Keratinocyte (primary cell): ENCODE measurements around the gene NXN. TPM values are rescaled to one million over a fixed set of nuclear protein-coding genes. Genes with fewer than 3 reads are reported as not detected.

Source experiments
- DNase-seq: peaks from one replicate; pipeline ENCODE4 v3.0.0-alpha.2; 2011; ENCODE audit warnings: low read depth, missing footprints, low spot score
- FAIRE-seq: peaks from 2 replicates; lab custom pipeline; 2011; peaks lifted over from hg19 to GRCh38; lab: Jason Lieb, UNC
- H2AFZ ChIP-seq: 2 replicates; pipeline ENCODE4 v1.6.0; 2012; ENCODE audit warnings: low read length, control low read depth, inconsistent platforms; ENCODE audit not compliant: control insufficient read depth
- H3K27ac ChIP-seq: 2 replicates; pipeline ENCODE4 v1.5.1; 2011; ENCODE audit warnings: low read length; ENCODE audit not compliant: control insufficient read depth, insufficient read depth
- H3K27me3 ChIP-seq: 3 replicates; pipeline ENCODE4 v1.6.0; 2011; ENCODE audit warnings: low read length; ENCODE audit not compliant: control insufficient read depth, insufficient read depth; ENCODE audit errors: extremely low read depth
- H3K36me3 ChIP-seq, 2 experiments: 2 replicates in 1 of 2; 3 replicates in 1 of 2; pipeline ENCODE4 v1.5.1; 2011; ENCODE audit warnings: low read length in 2 of 2, mild to moderate bottlenecking in 1 of 2; ENCODE audit not compliant: control insufficient read depth in 2 of 2, insufficient read depth in 2 of 2; ENCODE audit errors: extremely low read depth in 1 of 2
- H3K4me1 ChIP-seq: 3 replicates; pipeline ENCODE4 v1.5.1; 2011; ENCODE audit warnings: low read length; ENCODE audit not compliant: control insufficient read depth, insufficient read depth; ENCODE audit errors: extremely low read depth
- H3K4me2 ChIP-seq: 3 replicates; pipeline ENCODE4 v1.6.0; 2011; ENCODE audit warnings: low read depth, low read length; ENCODE audit not compliant: control insufficient read depth, insufficient read depth; ENCODE audit errors: extremely low read depth
- H3K4me3 ChIP-seq, 3 experiments: fragments of 200-600 bp in 1 of 3; sonication (generic) in 1 of 3; 2 replicates in 2 of 3; 3 replicates in 1 of 3; pipeline ENCODE4 v1.5.1; 2011 to 2016; ENCODE audit warnings: low read length in 3 of 3, mild to moderate bottlenecking in 3 of 3, control low read depth in 2 of 3, inconsistent platforms in 1 of 3, low read depth in 1 of 3, mixed read lengths in 1 of 3, mixed run types in 1 of 3, moderate library complexity in 1 of 3; ENCODE audit not compliant: control insufficient read depth in 2 of 3, insufficient read depth in 2 of 3; ENCODE audit errors: extremely low read depth in 1 of 3
- H3K79me2 ChIP-seq: 2 replicates; pipeline ENCODE4 v1.6.0; 2012; ENCODE audit warnings: low read length; ENCODE audit not compliant: control insufficient read depth, insufficient read depth
- H3K9ac ChIP-seq: 3 replicates; pipeline ENCODE4 v1.6.0; 2011; ENCODE audit warnings: low read length; ENCODE audit not compliant: control insufficient read depth, insufficient read depth; ENCODE audit errors: extremely low read depth
- H3K9me1 ChIP-seq: 3 replicates; pipeline ENCODE4 v1.6.0; 2011; ENCODE audit warnings: low read length; ENCODE audit not compliant: control insufficient read depth, insufficient read depth; ENCODE audit errors: extremely low read depth
- H3K9me3 ChIP-seq: 2 replicates; pipeline ENCODE4 v1.5.1; 2012; ENCODE audit warnings: low read depth, low read length; ENCODE audit not compliant: control insufficient read depth
- H4K20me1 ChIP-seq: 3 replicates; pipeline ENCODE4 v1.6.0; 2011; ENCODE audit warnings: low read length; ENCODE audit not compliant: control insufficient read depth, insufficient read depth; ENCODE audit errors: extremely low read depth
- EZH2 ChIP-seq: IDR thresholded peaks from one replicate; pipeline ENCODE4 v1.6.1; 2012; ENCODE audit warnings: inconsistent platforms, mild to moderate bottlenecking, low read length, moderate library complexity
- dilution Hi-C: fragments of 300-500 bp; cut with MboI; formaldehyde crosslinking; loops from one replicate; pipeline ENCODE4 v1.7.0; 2020; ENCODE audit warnings: low sequenced_read_pairs; ENCODE audit not compliant: extremely low pct_ligation_motif_present
- polyA plus RNA-seq, 5 experiments: library from polyadenylated mRNA; depleted of rRNA in 3 of 5; stranded (reverse) in 3 of 5; stranded (forward) in 1 of 5; unstranded in 1 of 5; fragments of >200 nt; gene quantifications; 1 replicate in 1 of 5; 2 replicates in 3 of 5; 3 replicates in 1 of 5; pipeline versions ENCODE4 v1.2.1 to v1.2.3, GENCODE V29; 2011 to 2012; ENCODE audit warnings: missing spikeins in 2 of 5, low read depth in 1 of 5, low replicate concordance in 1 of 5
- TF ChIP-seq, protein P1 (sequence below), 3 experiments: IDR thresholded peaks in 1 of 3; conservative IDR thresholded peaks in 1 of 3; optimal IDR thresholded peaks in 1 of 3; 2 replicates in 2 of 3; 3 replicates in 1 of 3; pipeline versions ENCODE3 to v1.5.1; 2011; ENCODE audit warnings: low read length in 3 of 3, mild to moderate bottlenecking in 3 of 3, moderate library complexity in 2 of 3, control low read depth in 1 of 3, inconsistent platforms in 1 of 3; ENCODE audit not compliant: insufficient read depth in 2 of 3; ENCODE audit errors: extremely low read depth in 1 of 3

NXN gene
- polyA plus RNA-seq, 1 donor (not counting 4 experiments of a cell fraction or from before 2014, with no cell fraction given) = 94.4 TPM

DNA sequence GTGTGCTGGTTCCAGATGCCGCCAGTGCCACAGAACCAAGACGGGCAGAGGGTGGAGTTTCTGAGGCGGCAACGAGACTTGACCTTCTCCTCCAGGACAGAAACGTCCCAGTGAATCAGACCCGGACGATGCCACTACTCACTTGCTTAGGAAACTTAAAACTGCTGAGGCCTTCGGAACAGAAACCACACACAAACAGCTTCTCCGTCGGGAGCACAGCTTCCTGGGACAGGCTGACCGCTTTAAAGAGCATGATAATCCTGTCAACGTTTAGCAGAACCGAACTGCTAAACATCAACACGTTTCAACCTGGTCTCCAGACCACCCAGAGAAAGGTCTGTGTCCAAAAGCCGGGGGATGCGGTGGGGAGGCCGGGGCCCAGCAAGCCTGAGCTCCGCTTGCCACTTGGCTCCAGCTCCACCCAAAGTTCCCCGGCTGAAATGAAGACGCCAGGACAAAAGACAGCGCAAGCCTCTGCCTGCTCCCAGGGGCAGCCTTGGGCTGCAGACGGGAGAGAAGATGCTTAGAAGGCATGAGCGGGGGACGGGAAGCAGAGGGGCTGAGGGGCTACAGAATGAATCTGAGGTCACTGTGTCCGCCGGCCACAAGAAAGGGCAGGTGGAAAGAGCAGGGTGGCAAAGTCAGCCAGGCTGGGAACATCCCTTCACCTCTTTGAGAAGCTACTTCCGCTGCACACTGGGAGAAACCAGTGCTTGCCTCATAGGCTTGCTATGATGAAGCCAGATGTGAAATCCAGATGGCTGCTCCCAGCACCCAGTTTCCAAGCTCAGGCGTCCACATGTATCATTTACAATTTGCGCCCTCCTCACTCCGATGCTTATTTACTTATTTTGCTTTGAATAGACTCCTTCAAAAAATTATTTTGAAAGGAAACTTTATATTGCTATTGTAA is 128.5 kb downstream of the NXN start:
- H3K4me2 ChIP-seq = peak overlapping the region; percentile 57
- peaks cover 11% of the 10 kb centered on the region for H4K20me1 ChIP-seq
- H2AFZ ChIP-seq = peak overlapping the region; percentile 38
- dilution Hi-C loops = no loop called here
- H3K27me3 ChIP-seq = no peaks in the 10 kb centered on the region
- H3K9ac ChIP-seq = peak overlapping the region; percentile 53
- TF ChIP-seq, protein P1, sequence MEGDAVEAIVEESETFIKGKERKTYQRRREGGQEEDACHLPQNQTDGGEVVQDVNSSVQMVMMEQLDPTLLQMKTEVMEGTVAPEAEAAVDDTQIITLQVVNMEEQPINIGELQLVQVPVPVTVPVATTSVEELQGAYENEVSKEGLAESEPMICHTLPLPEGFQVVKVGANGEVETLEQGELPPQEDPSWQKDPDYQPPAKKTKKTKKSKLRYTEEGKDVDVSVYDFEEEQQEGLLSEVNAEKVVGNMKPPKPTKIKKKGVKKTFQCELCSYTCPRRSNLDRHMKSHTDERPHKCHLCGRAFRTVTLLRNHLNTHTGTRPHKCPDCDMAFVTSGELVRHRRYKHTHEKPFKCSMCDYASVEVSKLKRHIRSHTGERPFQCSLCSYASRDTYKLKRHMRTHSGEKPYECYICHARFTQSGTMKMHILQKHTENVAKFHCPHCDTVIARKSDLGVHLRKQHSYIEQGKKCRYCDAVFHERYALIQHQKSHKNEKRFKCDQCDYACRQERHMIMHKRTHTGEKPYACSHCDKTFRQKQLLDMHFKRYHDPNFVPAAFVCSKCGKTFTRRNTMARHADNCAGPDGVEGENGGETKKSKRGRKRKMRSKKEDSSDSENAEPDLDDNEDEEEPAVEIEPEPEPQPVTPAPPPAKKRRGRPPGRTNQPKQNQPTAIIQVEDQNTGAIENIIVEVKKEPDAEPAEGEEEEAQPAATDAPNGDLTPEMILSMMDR (optimal IDR thresholded peaks at IDR 0.05 in 1 of 3, IDR thresholded peaks at IDR 0.05 in 1 of 3, conservative IDR thresholded peaks at IDR 0.05 in 1 of 3; ENCODE audit: extremely low read depth in 1 of 3, insufficient read depth in 2 of 3, low read length in 3 of 3) = no peak
- no peak for TF ChIP-seq EZH2
- peaks cover 14 to 18% of the 10 kb centered on the region in 2 experiments for H3K36me3 ChIP-seq
- peak overlapping the region in 2 of 3 experiments; percentile 8 to 41 for H3K4me3 ChIP-seq
- H3K9me1 ChIP-seq = no peaks in the 10 kb centered on the region
- no peak for DNase-seq
- FAIRE-seq = peak; percentile 87
- H3K27ac ChIP-seq = peak overlapping the region; percentile 50
- H3K9me3 ChIP-seq = no peaks in the 10 kb centered on the region
- H3K4me1 ChIP-seq = peaks cover 23% of the 10 kb centered on the region
- peaks cover 80% of the 10 kb centered on the region for H3K79me2 ChIP-seq

DNA sequence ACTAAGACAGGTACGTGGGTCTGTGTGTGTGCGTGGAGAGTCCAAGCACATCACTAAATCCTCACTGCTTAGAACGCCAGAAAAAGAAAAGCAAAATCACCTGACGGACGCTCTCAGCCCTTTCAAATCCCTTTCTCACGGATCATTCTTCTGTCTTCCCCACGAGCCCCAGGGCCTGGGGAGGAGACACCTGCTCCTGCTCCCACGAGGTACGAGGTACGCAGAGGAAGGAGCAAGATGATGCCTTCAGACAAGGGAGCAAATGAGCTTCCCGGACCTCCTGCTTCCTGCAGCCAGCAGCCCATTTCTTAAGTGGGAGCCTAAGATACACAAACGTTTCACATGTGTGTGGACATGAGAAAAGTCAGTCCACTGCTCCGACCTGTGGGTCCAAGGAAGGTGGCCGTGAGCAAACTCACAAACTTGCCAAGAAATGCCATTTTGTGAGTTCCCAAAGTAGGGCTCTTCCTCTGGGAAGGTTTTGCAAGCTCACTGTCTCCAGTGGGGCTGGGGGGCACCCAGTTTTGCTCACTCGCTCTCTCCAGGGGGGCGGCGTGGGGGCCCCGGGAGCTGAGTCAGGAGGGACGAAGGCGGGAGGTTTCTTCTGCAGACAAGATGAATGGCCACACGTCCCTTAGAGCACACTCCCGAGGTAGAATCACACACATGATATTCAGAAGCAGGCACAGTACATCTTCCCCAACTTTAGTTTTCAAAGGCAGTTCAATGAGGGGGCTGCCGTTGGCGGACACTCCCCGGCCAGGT is 129.3 kb downstream of the NXN start:
- Histone ChIP-seq H3K9ac (peak overlapping the region; percentile 53), H3K4me2 (peak overlapping the region; percentile 57), H3K79me2 (peaks cover 83% of the 10 kb centered on the region), H3K9me1 (no peaks in the 10 kb centered on the region), H3K9me3 (no peaks in the 10 kb centered on the region), H4K20me1 (peaks cover 11% of the 10 kb centered on the region), H3K4me1 (peaks cover 16% of the 10 kb centered on the region), H3K4me3 (peak overlapping the region in 1 of 3 experiments; percentile 8), H3K36me3 (peaks cover 14 to 18% of the 10 kb centered on the region in 2 experiments), H2AFZ (no peak overlapping the region), H3K27ac (peak overlapping the region; percentile 50), H3K27me3 (no peaks in the 10 kb centered on the region)
- FAIRE-seq (no peak), DNase-seq (no peak)
- dilution Hi-C loops = no loop called here
- TF ChIP-seq, protein P1 (optimal IDR thresholded peaks at IDR 0.05 in 1 of 3, IDR thresholded peaks at IDR 0.05 in 1 of 3, conservative IDR thresholded peaks at IDR 0.05 in 1 of 3; ENCODE audit: extremely low read depth in 1 of 3, insufficient read depth in 2 of 3, low read length in 3 of 3) = no peak
- TF ChIP-seq EZH2 = no peak
